ENCODE data around the gene PACC1.

Gene PACC1

DNA sequence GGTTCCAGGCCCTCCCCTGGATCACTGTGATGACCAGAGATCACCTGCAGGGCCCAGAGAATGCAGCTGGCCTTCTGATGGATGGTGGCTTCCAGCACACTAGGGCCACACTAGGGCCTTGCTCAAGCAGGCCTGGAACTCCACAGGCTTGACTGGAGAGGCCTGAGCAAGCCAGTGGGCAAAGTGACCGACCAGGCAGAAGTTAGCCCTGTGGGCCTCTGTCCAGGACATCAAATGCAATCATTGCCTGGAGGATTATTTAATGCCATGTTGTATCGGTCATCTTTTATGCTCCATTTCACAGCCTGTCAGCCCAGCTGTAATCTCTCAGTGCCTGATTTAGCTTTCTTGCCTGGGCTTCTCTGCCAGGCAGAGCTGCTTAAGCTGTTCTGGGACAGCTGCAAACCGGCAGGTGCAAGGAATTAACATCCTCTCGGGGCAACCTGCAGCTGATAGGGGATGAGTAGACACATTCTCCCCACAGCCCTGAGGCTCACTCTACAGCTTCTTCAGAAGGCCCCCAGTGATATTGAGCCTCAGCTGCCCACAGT, 35.7 kb upstream of the PACC1 start:
- Histone ChIP-seq H3K36me3 (ENCODE audit: low read depth) (no peaks in the 10 kb centered on the region), H3K9me3 (ENCODE audit: severe bottlenecking) (no peaks in the 10 kb centered on the region), H3K4me3 (ENCODE audit: severe bottlenecking) (no peak overlapping the region), H3K27ac (ENCODE audit: poor library complexity, severe bottlenecking) (no peak overlapping the region), H3K4me1 (ENCODE audit: insufficient read depth, poor library complexity, severe bottlenecking) (no peaks in the 10 kb centered on the region), H3K27me3 (ENCODE audit: insufficient read depth, poor library complexity, severe bottlenecking) (no peaks in the 10 kb centered on the region)
- ATAC-seq (ENCODE audit: low read depth) (no peak), DNase-seq (ENCODE audit: low spot score) (no peak)
- TF ChIP-seq, protein P1, sequence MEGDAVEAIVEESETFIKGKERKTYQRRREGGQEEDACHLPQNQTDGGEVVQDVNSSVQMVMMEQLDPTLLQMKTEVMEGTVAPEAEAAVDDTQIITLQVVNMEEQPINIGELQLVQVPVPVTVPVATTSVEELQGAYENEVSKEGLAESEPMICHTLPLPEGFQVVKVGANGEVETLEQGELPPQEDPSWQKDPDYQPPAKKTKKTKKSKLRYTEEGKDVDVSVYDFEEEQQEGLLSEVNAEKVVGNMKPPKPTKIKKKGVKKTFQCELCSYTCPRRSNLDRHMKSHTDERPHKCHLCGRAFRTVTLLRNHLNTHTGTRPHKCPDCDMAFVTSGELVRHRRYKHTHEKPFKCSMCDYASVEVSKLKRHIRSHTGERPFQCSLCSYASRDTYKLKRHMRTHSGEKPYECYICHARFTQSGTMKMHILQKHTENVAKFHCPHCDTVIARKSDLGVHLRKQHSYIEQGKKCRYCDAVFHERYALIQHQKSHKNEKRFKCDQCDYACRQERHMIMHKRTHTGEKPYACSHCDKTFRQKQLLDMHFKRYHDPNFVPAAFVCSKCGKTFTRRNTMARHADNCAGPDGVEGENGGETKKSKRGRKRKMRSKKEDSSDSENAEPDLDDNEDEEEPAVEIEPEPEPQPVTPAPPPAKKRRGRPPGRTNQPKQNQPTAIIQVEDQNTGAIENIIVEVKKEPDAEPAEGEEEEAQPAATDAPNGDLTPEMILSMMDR (IDR thresholded peaks at IDR 0.05; ENCODE audit: poor library complexity, severe bottlenecking): no peak

DNA sequence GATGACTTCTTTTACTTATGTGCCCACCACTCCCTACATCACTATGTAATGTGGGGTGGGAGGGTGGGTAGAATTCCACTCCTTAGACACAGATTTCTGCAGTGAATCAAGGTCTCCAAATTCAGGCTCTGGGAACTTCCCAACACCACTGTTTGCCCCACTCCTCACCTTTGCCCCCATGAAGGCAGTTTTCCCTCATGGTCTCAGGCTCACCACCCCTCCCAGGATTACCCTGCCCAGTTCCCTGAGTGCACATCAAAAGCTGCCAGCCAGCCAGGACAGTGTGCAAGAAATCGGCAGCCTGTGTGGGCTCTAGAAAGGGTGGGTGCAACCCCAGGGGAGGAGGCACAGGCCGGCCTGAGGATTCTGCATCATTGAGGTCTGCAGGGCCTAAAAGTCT, 32.8 kb upstream of the PACC1 start:
- no peak overlapping the region for H3K27ac ChIP-seq (ENCODE audit: poor library complexity, severe bottlenecking)

DNA sequence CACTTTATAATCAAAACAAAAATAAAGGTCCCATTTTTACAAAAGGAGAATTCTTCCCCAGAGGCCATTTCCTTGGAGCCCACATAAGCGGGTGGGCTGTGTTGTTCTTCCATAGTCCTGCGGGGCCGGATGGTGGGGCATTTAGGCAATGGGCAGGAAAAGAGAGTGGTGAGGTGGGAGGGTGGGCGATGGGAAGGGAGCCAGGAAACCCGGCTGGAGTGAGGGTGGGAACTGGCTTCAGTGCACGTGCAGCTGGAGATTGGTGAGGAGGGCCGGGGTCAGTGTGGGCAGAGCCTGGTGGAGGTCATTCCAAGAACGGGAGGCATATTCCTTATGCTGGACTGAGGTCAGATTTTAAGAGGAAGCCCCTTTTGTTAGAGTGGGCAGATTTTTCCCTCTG, 31.6 kb upstream of the PACC1 start:
- TF ChIP-seq, protein P1 (IDR thresholded peaks at IDR 0.05; ENCODE audit: poor library complexity, severe bottlenecking): no peak
- ATAC-seq (ENCODE audit: low read depth): no peak

More for the DNA sequence above, 32.8 kb upstream of the PACC1 start:
- H3K36me3 ChIP-seq (ENCODE audit: low read depth): no peaks in the 10 kb centered on the region
- ATAC-seq (ENCODE audit: low read depth) (no peak), DNase-seq (ENCODE audit: low spot score) (no peak)
- H3K4me3 ChIP-seq (ENCODE audit: severe bottlenecking): no peak overlapping the region
- H3K27me3 ChIP-seq (ENCODE audit: insufficient read depth, poor library complexity, severe bottlenecking): no peaks in the 10 kb centered on the region
- H3K4me1 ChIP-seq (ENCODE audit: insufficient read depth, poor library complexity, severe bottlenecking): no peaks in the 10 kb centered on the region
- H3K9me3 ChIP-seq (ENCODE audit: severe bottlenecking): no peaks in the 10 kb centered on the region
- TF ChIP-seq, protein P1 (IDR thresholded peaks at IDR 0.05; ENCODE audit: poor library complexity, severe bottlenecking): no peak

DNA sequence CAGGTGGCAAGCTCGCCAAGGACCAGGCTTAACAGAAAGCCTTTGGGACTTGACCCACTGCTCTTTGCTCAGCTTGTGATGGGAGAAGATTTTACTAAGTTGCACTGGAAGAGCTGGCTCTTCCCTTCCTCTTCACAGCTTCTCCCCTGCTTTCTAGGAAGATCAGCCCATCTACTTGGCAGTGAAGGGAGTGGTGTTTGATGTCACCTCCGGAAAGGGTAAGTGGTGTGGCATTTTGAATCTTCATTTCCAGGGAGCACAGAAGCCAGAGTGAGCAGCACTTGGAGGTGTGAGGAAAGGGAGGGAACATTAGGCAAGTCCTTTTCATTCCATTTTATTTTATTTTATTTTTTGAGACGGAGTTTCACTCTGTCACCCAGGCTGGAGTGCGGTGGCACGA, 27.7 kb upstream of the PACC1 start:
- Histone ChIP-seq H3K9me3 (ENCODE audit: severe bottlenecking) (no peaks in the 10 kb centered on the region), H3K27me3 (ENCODE audit: insufficient read depth, poor library complexity, severe bottlenecking) (no peaks in the 10 kb centered on the region), H3K4me3 (ENCODE audit: severe bottlenecking) (no peak overlapping the region), H3K27ac (ENCODE audit: poor library complexity, severe bottlenecking) (no peak overlapping the region), H3K36me3 (ENCODE audit: low read depth) (no peaks in the 10 kb centered on the region), H3K4me1 (ENCODE audit: insufficient read depth, poor library complexity, severe bottlenecking) (no peaks in the 10 kb centered on the region)
- DNase-seq (ENCODE audit: low spot score) (no peak), ATAC-seq (ENCODE audit: low read depth) (no peak)
- TF ChIP-seq, protein P1 (IDR thresholded peaks at IDR 0.05; ENCODE audit: poor library complexity, severe bottlenecking): no peak

More for the DNA sequence above, 31.6 kb upstream of the PACC1 start:
- Histone ChIP-seq H3K9me3 (ENCODE audit: severe bottlenecking) (no peaks in the 10 kb centered on the region), H3K27me3 (ENCODE audit: insufficient read depth, poor library complexity, severe bottlenecking) (no peaks in the 10 kb centered on the region), H3K27ac (ENCODE audit: poor library complexity, severe bottlenecking) (no peak overlapping the region), H3K4me3 (ENCODE audit: severe bottlenecking) (no peak overlapping the region), H3K36me3 (ENCODE audit: low read depth) (no peaks in the 10 kb centered on the region), H3K4me1 (ENCODE audit: insufficient read depth, poor library complexity, severe bottlenecking) (no peaks in the 10 kb centered on the region)
- no peak for DNase-seq (ENCODE audit: low spot score)

DNA sequence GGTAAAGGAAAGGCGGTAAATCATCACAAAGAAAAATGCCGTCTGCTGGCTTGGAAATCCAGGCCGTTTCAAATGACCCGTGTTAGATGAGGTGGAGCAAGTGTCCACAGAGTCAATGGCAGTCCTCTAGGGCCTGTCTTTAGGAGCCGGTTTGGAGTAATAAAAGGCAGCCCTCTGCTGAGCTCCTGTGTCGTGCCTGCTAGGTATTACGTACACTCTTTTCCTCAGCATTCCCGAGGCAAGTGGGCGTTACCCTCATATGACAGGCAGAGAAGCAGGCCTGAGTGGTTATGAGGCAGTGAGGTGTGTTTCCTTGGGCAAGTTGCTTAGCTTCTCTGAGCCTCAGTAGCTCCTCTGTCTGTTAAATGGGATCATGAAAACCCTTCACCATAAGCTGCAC, 25.7 kb upstream of the PACC1 start:
- no peaks in the 10 kb centered on the region for H3K4me1 ChIP-seq (ENCODE audit: insufficient read depth, poor library complexity, severe bottlenecking)
- ATAC-seq (ENCODE audit: low read depth) (no peak), DNase-seq (ENCODE audit: low spot score) (no peak)
- no peak overlapping the region for H3K4me3 ChIP-seq (ENCODE audit: severe bottlenecking)
- TF ChIP-seq, protein P1 (IDR thresholded peaks at IDR 0.05; ENCODE audit: poor library complexity, severe bottlenecking): no peak
- no peaks in the 10 kb centered on the region for H3K36me3 ChIP-seq (ENCODE audit: low read depth)
- H3K9me3 ChIP-seq (ENCODE audit: severe bottlenecking): no peaks in the 10 kb centered on the region
- no peaks in the 10 kb centered on the region for H3K27me3 ChIP-seq (ENCODE audit: insufficient read depth, poor library complexity, severe bottlenecking)
- H3K27ac ChIP-seq (ENCODE audit: poor library complexity, severe bottlenecking): no peak overlapping the region
